Endothelial cell of umbilical vein (primary cell): ENCODE data around the gene TCEA2.

Experiments used
- CTCF ChIP-seq, 2 donors: IDR thresholded peaks; 1 replicate in 1 of 2; 2 replicates in 1 of 2; pipeline ENCODE4 v1.5.1; 2011; ENCODE audit warnings: low read length in 2 of 2, mild to moderate bottlenecking in 2 of 2, moderate library complexity in 2 of 2, control low read depth in 1 of 2, inconsistent platforms in 1 of 2, low read depth in 1 of 2; ENCODE audit not compliant: insufficient read depth in 1 of 2; ENCODE audit errors: extremely low read depth in 1 of 2
- EZH2 ChIP-seq: IDR thresholded peaks from 2 replicates; pipeline ENCODE4 v1.6.1; 2012; ENCODE audit warnings: borderline replicate concordance, low read depth, mild to moderate bottlenecking, moderate library complexity, low read length, inconsistent platforms; ENCODE audit not compliant: severe bottlenecking
- FOS ChIP-seq: IDR thresholded peaks from 2 replicates; pipeline ENCODE4 v1.6.1; 2011; ENCODE audit warnings: mild to moderate bottlenecking, low read length, moderate library complexity, borderline replicate concordance; ENCODE audit not compliant: insufficient read depth
- GATA2 ChIP-seq: IDR thresholded peaks from 2 replicates; pipeline ENCODE4 v1.7.0; 2011; ENCODE audit warnings: low read depth, mild to moderate bottlenecking, moderate library complexity, mixed read lengths, low read length; ENCODE audit not compliant: insufficient read length, insufficient read depth
- JUN ChIP-seq: IDR thresholded peaks from 2 replicates; pipeline ENCODE4 v1.6.1; 2011; ENCODE audit warnings: borderline replicate concordance, low read depth; ENCODE audit not compliant: insufficient read length, insufficient read depth
- MAX ChIP-seq: IDR thresholded peaks from 2 replicates; pipeline ENCODE4 v1.6.1; 2011; ENCODE audit not compliant: insufficient read depth, insufficient read length
- MYC ChIP-seq: IDR thresholded peaks from one replicate; pipeline ENCODE4 v1.6.1; 2011; ENCODE audit warnings: mild to moderate bottlenecking, low read depth, low read length
- POLR2A ChIP-seq: IDR thresholded peaks from 2 replicates; pipeline ENCODE4 v1.6.1; 2012; ENCODE audit warnings: low read depth, mild to moderate bottlenecking, control low read depth, low read length
- POLR2AphosphoS5 ChIP-seq: IDR thresholded peaks from 2 replicates; pipeline ENCODE4 v1.6.1; 2012; ENCODE audit warnings: low read depth, mild to moderate bottlenecking, control low read depth, low read length, moderate library complexity; ENCODE audit not compliant: insufficient read depth

GRCh38 chr20:64073476-64074183 is 10.6 kb downstream of the TCEA2 start:
- TF ChIP-seq POLR2A, result no peak
- TF ChIP-seq CTCF (IDR thresholded peaks at IDR 0.05; ENCODE audit: extremely low read depth in 1 of 2, insufficient read depth in 1 of 2, low read depth in 1 of 2, low read length in 2 of 2), result no peak
- TF ChIP-seq POLR2AphosphoS5, result no peak
- no peak for TF ChIP-seq MYC
- no peak for TF ChIP-seq EZH2
- TF ChIP-seq FOS, result no peak
- no peak for TF ChIP-seq MAX
- TF ChIP-seq JUN, result no peak
- TF ChIP-seq GATA2, result no peak
